ENCODE data around the gene GLB1L2.

Gene GLB1L2

GRCh38 chr11:134372536-134372935, 40.7 kb downstream of the GLB1L2 start:
- Histone ChIP-seq H3K27me3 (ENCODE audit: insufficient read depth, low read length, poor library complexity, severe bottlenecking) (no peaks in the 10 kb centered on the region), H3K79me2 (ENCODE audit: insufficient read depth, low read length) (no peaks in the 10 kb centered on the region), H3F3A (ENCODE audit: low read depth) (no peaks in the 10 kb centered on the region), H3K4me1 (ENCODE audit: insufficient read depth, low read length, poor library complexity, severe bottlenecking) (no peaks in the 10 kb centered on the region), H3K4me2 (ENCODE audit: low read depth, low read length, poor library complexity, severe bottlenecking) (no peak overlapping the region), H3K9ac (ENCODE audit: low read depth, low read length, poor library complexity, severe bottlenecking) (no peak overlapping the region), H4K20me1 (ENCODE audit: insufficient read depth, low read length, poor library complexity, severe bottlenecking) (no peaks in the 10 kb centered on the region), H3K9me2 (replicated peaks; ENCODE audit: low read depth, low read length) (no peaks in the 10 kb centered on the region), H3K4me3 (ENCODE audit: low read length, poor library complexity, severe bottlenecking) (no peak overlapping the region), H3K9me3 (ENCODE audit: insufficient read depth, low read depth, low read length) (peaks cover 14% of the 10 kb centered on the region; the same call in 1 of the 2 replicates), H3K36me3 (ENCODE audit: insufficient read depth, low read length) (no peaks in the 10 kb centered on the region), H2AFZ (ENCODE audit: low read length) (no peak overlapping the region)
- no peak for TF ChIP-seq CTCF (conservative IDR thresholded peaks at IDR 0.05; ENCODE audit: low read length)
- no peak for TF ChIP-seq EZH2phosphoT487 (IDR thresholded peaks at IDR 0.05; ENCODE audit: borderline replicate concordance)

GRCh38 chr11:134372961-134373360, 41.2 kb downstream of the GLB1L2 start:
- Histone ChIP-seq H3K79me2 (ENCODE audit: insufficient read depth, low read length) (no peaks in the 10 kb centered on the region), H3K27me3 (ENCODE audit: insufficient read depth, low read length, poor library complexity, severe bottlenecking) (no peaks in the 10 kb centered on the region), H3K4me2 (ENCODE audit: low read depth, low read length, poor library complexity, severe bottlenecking) (no peak overlapping the region), H3K9me3 (ENCODE audit: insufficient read depth, low read depth, low read length) (peaks cover 14% of the 10 kb centered on the region; the same call in 1 of the 2 replicates), H3K4me1 (ENCODE audit: insufficient read depth, low read length, poor library complexity, severe bottlenecking) (no peaks in the 10 kb centered on the region), H3K9me2 (replicated peaks; ENCODE audit: low read depth, low read length) (no peaks in the 10 kb centered on the region), H4K20me1 (ENCODE audit: insufficient read depth, low read length, poor library complexity, severe bottlenecking) (no peaks in the 10 kb centered on the region), H2AFZ (ENCODE audit: low read length) (no peak overlapping the region), H3K4me3 (ENCODE audit: low read length, poor library complexity, severe bottlenecking) (no peak overlapping the region), H3K9ac (ENCODE audit: low read depth, low read length, poor library complexity, severe bottlenecking) (no peak overlapping the region), H3F3A (ENCODE audit: low read depth) (no peaks in the 10 kb centered on the region), H3K36me3 (ENCODE audit: insufficient read depth, low read length) (no peaks in the 10 kb centered on the region)
- TF ChIP-seq CTCF (conservative IDR thresholded peaks at IDR 0.05; ENCODE audit: low read length) (no peak), EZH2phosphoT487 (IDR thresholded peaks at IDR 0.05; ENCODE audit: borderline replicate concordance) (no peak)

DNA sequence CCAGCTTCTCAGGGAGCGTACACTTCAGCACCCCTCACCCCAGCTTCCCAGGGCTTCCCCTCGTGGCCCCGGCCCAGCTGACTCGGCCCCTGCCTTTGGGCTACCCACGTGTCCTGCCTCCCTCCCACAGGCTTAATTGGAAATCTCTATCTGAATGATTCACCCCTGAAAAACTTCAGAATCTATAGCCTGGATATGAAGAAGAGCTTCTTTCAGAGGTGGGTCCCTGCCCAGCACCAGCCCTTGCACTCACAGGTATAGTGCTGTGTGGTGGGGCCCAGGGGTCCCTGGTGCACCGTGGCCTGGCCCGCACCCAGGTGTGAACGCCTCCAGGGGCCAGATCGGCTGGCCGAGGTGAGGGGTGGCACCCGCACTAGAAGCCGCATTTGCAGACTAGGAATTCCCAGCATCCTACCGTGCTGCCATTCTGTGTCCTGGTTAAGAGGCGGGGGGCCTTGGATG, 41.8 kb downstream of the GLB1L2 start:
- Histone ChIP-seq H2AFZ (ENCODE audit: low read length) (no peak overlapping the region), H3K4me1 (ENCODE audit: insufficient read depth, low read length, poor library complexity, severe bottlenecking) (no peaks in the 10 kb centered on the region), H4K20me1 (ENCODE audit: insufficient read depth, low read length, poor library complexity, severe bottlenecking) (no peaks in the 10 kb centered on the region), H3K9me2 (replicated peaks; ENCODE audit: low read depth, low read length) (no peaks in the 10 kb centered on the region), H3F3A (ENCODE audit: low read depth) (no peaks in the 10 kb centered on the region), H3K4me3 (ENCODE audit: low read length, poor library complexity, severe bottlenecking) (no peak overlapping the region), H3K4me2 (ENCODE audit: low read depth, low read length, poor library complexity, severe bottlenecking) (no peak overlapping the region), H3K36me3 (ENCODE audit: insufficient read depth, low read length) (no peaks in the 10 kb centered on the region), H3K27me3 (ENCODE audit: insufficient read depth, low read length, poor library complexity, severe bottlenecking) (no peaks in the 10 kb centered on the region), H3K9ac (ENCODE audit: low read depth, low read length, poor library complexity, severe bottlenecking) (no peak overlapping the region), H3K79me2 (ENCODE audit: insufficient read depth, low read length) (no peaks in the 10 kb centered on the region), H3K9me3 (ENCODE audit: insufficient read depth, low read depth, low read length) (peaks cover 14% of the 10 kb centered on the region; the same call in 1 of the 2 replicates)
- no peak for TF ChIP-seq CTCF (conservative IDR thresholded peaks at IDR 0.05; ENCODE audit: low read length)
- TF ChIP-seq EZH2phosphoT487 (IDR thresholded peaks at IDR 0.05; ENCODE audit: borderline replicate concordance), result no peak
